T-cell (primary cell): Measurements from ENCODE around the gene BNC2. TPM values are rescaled to one million over a fixed set of nuclear protein-coding genes. Genes with fewer than 3 reads are reported as not detected.

Experiments used
- ATAC-seq, 4 experiments: fragments of 200-7000 bp in 3 of 4; fragments of 150-1000 bp in 1 of 4; cut with Tn5 transposase; replicated peaks in 1 of 4; 1 replicate in 3 of 4; 2 replicates in 1 of 4; pipeline ENCODE4 v1.10.0; 2021; ENCODE audit warnings: moderate library complexity in 3 of 4, mild to moderate bottlenecking in 2 of 4, moderate number of reproducible peaks in 1 of 4
- CTCF ChIA-PET, 2 donors: fragments of 300-600 bp; sonication (Branson Sonifier 250); formaldehyde crosslinking; loops; one replicate each; lab custom pipeline; 2022; ENCODE audit warnings: antibody characterized with exemption in 2 of 2; lab: Charles Lee
- POLR2A ChIA-PET, 2 donors: fragments of 300-600 bp; sonication (Branson Sonifier 250); formaldehyde crosslinking; loops; one replicate each; lab custom pipeline; 2022; ENCODE audit warnings: antibody characterized with exemption in 2 of 2; lab: Charles Lee
- DNase-seq, 35 experiments: peaks; one replicate each; pipeline versions ENCODE4 v3.0.0 to v3.0.0-alpha.2; 2013 to 2023
- H3K27ac ChIP-seq: one replicate; pipeline ENCODE4 v1.5.1; 2013; ENCODE audit warnings: low read length
- H3K27me3 ChIP-seq, 2 experiments: replicated peaks in 1 of 2; 1 replicate in 1 of 2; 2 replicates in 1 of 2; pipeline versions ENCODE4 v1.6.1 to v1.7.0; 2013; ENCODE audit warnings: low read length in 1 of 2, mixed read lengths in 1 of 2; ENCODE audit not compliant: control insufficient read depth in 2 of 2, insufficient read depth in 2 of 2; ENCODE audit errors: extremely low read depth in 1 of 2
- H3K36me3 ChIP-seq, 2 donors: 1 replicate in 1 of 2; 2 replicates in 1 of 2; pipeline versions ENCODE4 v1.6.1 to v1.7.0; 2013; ENCODE audit warnings: low read length in 1 of 2; ENCODE audit not compliant: control insufficient read depth in 2 of 2, insufficient read depth in 1 of 2; ENCODE audit errors: extremely low read depth in 1 of 2
- H3K4me1 ChIP-seq, 2 experiments: 1 replicate in 1 of 2; 2 replicates in 1 of 2; pipeline versions ENCODE4 v1.6.1 to v1.7.0; 2013; ENCODE audit warnings: low read length in 2 of 2, mixed read lengths in 1 of 2; ENCODE audit not compliant: insufficient read depth in 2 of 2, control insufficient read depth in 1 of 2; ENCODE audit errors: extremely low read depth in 1 of 2
- H3K4me3 ChIP-seq, 2 donors: 1 replicate in 1 of 2; 2 replicates in 1 of 2; pipeline versions ENCODE4 v1.5.1 to v1.7.0; 2013; ENCODE audit warnings: mild to moderate bottlenecking in 2 of 2, low read length in 1 of 2, moderate library complexity in 1 of 2; ENCODE audit not compliant: control insufficient read depth in 1 of 2; ENCODE audit errors: extremely low read depth in 1 of 2
- H3K9me3 ChIP-seq: 2 replicates; pipeline ENCODE4 v1.7.0; 2013
- H3K27ac Mint-ChIP-seq, 2 donors: one replicate each; pipeline ENCODE4 v1.8.0; 2020 to 2021; ENCODE audit warnings: mild to moderate bottlenecking in 2 of 2, mixed read lengths in 2 of 2
- H3K27me3 Mint-ChIP-seq, 2 donors: one replicate each; pipeline ENCODE4 v1.8.0; 2021 to 2022; ENCODE audit warnings: mixed read lengths in 2 of 2
- H3K36me3 Mint-ChIP-seq: one replicate; pipeline ENCODE4 v1.8.0; 2021; ENCODE audit warnings: mixed read lengths
- H3K4me1 Mint-ChIP-seq, 3 donors: one replicate each; pipeline ENCODE4 v1.8.0; 2020 to 2022; ENCODE audit warnings: mixed read lengths in 3 of 3, mild to moderate bottlenecking in 1 of 3
- H3K4me3 Mint-ChIP-seq, 3 donors: one replicate each; pipeline ENCODE4 v1.8.0; 2020 to 2022; ENCODE audit warnings: mild to moderate bottlenecking in 3 of 3, mixed read lengths in 3 of 3, moderate library complexity in 3 of 3
- H3K9me3 Mint-ChIP-seq, 3 donors: one replicate each; pipeline ENCODE4 v1.8.0; 2020 to 2022; ENCODE audit warnings: mixed read lengths in 3 of 3
- WGBS: methylation state at CpG from one replicate; pipeline ENCODE4 v1.1.5; 2013; ENCODE audit warnings: missing lambda C conversion rate; ENCODE audit not compliant: insufficient coverage; 5-methylcytosine and 5-hydroxymethylcytosine counted together
- total RNA-seq, 35 experiments: library from RNA in 6 of 35; stranded (reverse) in 6 of 35; fragments of 120-200 nt in 1 of 35; gene quantifications; one replicate each; pipeline versions ENCODE4 v1.2.1 to v1.2.4 and lab custom pipeline; 2013 to 2026

The BNC2 gene
- total RNA-seq, 5 donors from 2014 or later (not counting 1 experiment from before 2014, with no cell fraction given): 0.03 to 2.1 (median 0.57) TPM

GRCh38 chr9:16670791-16671190 lies 199.7 kb downstream of the BNC2 start:
- Mint-ChIP-seq H3K27ac (no peak overlapping the region), H3K4me3 (no peak overlapping the region), H3K9me3 (peaks cover 0 to 4% (median 2%) of the 10 kb centered on the region in 3 donors), H3K27me3 (no peaks in the 10 kb centered on the region), H3K4me1 (no peaks in the 10 kb centered on the region), H3K36me3 (no peaks in the 10 kb centered on the region)
- WGBS: 86% methylated on average over 4 of the region's 6 CpGs
- ChIA-PET CTCF (no interaction called here), POLR2A (no interaction called here)
- H3K4me1 ChIP-seq: no peaks in the 10 kb centered on the region
- no peaks in the 10 kb centered on the region for H3K27me3 ChIP-seq
- no peaks in the 10 kb centered on the region for H3K36me3 ChIP-seq
- DNase-seq (no peak), ATAC-seq (no peak)
- no peaks in the 10 kb centered on the region for H3K9me3 ChIP-seq
- no peak overlapping the region for H3K27ac ChIP-seq
- H3K4me3 ChIP-seq: no peak overlapping the region

- no CpG with 5 or more reads among the region's 5 CpGs for WGBS
- Mint-ChIP-seq H3K36me3 (no peaks in the 10 kb centered on the region), H3K4me3 (no peak overlapping the region), H3K4me1 (no peaks in the 10 kb centered on the region), H3K27ac (no peak overlapping the region), H3K27me3 (no peaks in the 10 kb centered on the region), H3K9me3 (peaks cover 0 to 4% (median 2%) of the 10 kb centered on the region in 3 donors)
- Histone ChIP-seq H3K9me3 (no peaks in the 10 kb centered on the region), H3K4me1 (no peaks in the 10 kb centered on the region), H3K36me3 (no peaks in the 10 kb centered on the region), H3K27me3 (no peaks in the 10 kb centered on the region), H3K4me3 (no peak overlapping the region), H3K27ac (no peak overlapping the region)
- CTCF ChIA-PET: no interaction called here
- ATAC-seq: no peak
- POLR2A ChIA-PET: no interaction called here
- DNase-seq: no peak
Measured at GRCh38 chr9:16668734-16669295, 201.7 kb downstream of the BNC2 start.

DNA sequence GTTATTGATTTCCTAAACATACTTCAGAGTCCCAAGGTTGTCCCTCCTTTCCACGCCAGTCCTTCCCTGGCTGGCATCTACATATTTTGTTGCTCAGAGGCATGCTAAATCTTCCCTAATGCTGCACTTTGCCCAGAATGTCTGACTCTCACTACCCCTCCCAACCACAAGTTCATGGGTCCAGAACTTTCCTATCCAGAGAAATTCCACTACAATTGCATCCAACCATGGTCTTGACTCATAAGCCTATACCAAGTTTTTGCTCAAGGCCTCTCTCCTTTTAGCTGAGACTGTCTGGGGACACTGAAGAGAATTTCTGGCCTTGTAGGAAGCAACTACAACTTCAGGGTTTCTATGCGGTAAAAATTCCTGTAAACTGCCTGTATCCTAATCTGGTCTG lies 206.3 kb downstream of the BNC2 start:
- H3K27me3 ChIP-seq: no peaks in the 10 kb centered on the region
- Mint-ChIP-seq H3K4me3 (no peak overlapping the region), H3K9me3 (peaks cover 4 to 7% (median 5%) of the 10 kb centered on the region in 3 donors), H3K27me3 (no peaks in the 10 kb centered on the region), H3K36me3 (no peaks in the 10 kb centered on the region), H3K27ac (no peak overlapping the region), H3K4me1 (no peaks in the 10 kb centered on the region)
- CTCF ChIA-PET: no interaction called here
- POLR2A ChIA-PET: no interaction called here
- no peak for ATAC-seq
- no peaks in the 10 kb centered on the region for H3K4me1 ChIP-seq
- no peak overlapping the region for H3K27ac ChIP-seq
- no peaks in the 10 kb centered on the region for H3K36me3 ChIP-seq
- H3K4me3 ChIP-seq: no peak overlapping the region
- no peak for DNase-seq
- WGBS: 55% methylated on average over 1 of the region's 2 CpGs
- no peaks in the 10 kb centered on the region for H3K9me3 ChIP-seq

DNA sequence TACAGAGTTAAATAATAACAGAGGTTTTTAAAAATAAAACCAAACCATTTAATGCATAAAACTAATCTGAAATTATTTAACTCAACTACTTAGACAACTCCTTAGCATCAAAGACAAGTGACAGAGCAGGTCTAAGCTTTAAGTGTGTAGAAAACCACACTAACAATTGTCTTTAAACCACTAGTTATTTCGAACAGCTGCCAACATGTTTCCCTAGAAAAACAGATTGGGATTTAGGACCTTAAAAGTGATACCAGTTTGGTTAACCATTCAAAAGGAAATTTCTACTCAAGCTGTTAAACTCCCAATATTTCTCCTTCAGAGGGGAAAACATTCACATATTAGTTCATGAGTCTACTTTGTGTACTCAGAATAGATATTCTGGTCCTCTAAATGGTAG lies 208.7 kb downstream of the BNC2 start:
- H3K36me3 Mint-ChIP-seq: no peaks in the 10 kb centered on the region
- POLR2A ChIA-PET: no interaction called here

DNA sequence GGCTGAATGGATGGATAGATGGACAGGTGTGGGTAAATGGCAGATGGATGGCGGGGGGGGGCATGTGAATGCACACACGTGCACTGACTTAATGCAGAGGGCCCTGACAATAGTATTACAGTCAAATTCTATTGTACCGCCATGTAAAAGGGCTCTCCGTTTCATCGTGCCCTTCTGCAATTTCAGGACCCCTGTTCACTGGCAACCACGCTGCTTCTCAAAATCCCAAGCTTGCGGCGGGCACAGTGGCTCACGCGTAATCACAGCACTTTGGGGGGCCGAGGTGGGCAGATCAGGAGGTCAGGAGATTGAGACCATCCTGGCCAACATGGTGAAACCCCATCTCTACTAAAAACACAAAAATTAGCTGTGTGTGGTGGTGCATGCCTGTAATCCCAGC lies 211.4 kb downstream of the BNC2 start:
- no peaks in the 10 kb centered on the region for H3K36me3 Mint-ChIP-seq
- ChIA-PET CTCF (no interaction called here), POLR2A (no interaction called here)
- no peak overlapping the region for H3K27ac ChIP-seq
- H3K4me3 Mint-ChIP-seq: no peak overlapping the region
- H3K27me3 Mint-ChIP-seq: no peaks in the 10 kb centered on the region
- H3K27ac Mint-ChIP-seq: no peak overlapping the region
- DNase-seq: no peak
- H3K4me1 ChIP-seq: no peaks in the 10 kb centered on the region
- WGBS: 78% methylated on average over 8 of the region's 11 CpGs
- H3K36me3 ChIP-seq: no peaks in the 10 kb centered on the region
- no peaks in the 10 kb centered on the region for H3K9me3 ChIP-seq
- H3K4me1 Mint-ChIP-seq: no peaks in the 10 kb centered on the region
- H3K27me3 ChIP-seq: no peaks in the 10 kb centered on the region
- H3K9me3 Mint-ChIP-seq: peaks cover 10 to 19% (median 16%) of the 10 kb centered on the region in 3 donors
- H3K4me3 ChIP-seq: no peak overlapping the region
- no peak for ATAC-seq

More for the DNA sequence above, 208.7 kb downstream of the BNC2 start:
- Mint-ChIP-seq H3K9me3 (peaks cover 4 to 14% (median 12%) of the 10 kb centered on the region in 3 donors), H3K27me3 (no peaks in the 10 kb centered on the region), H3K4me3 (no peak overlapping the region), H3K27ac (no peak overlapping the region), H3K4me1 (no peaks in the 10 kb centered on the region)
- Histone ChIP-seq H3K4me3 (no peak overlapping the region), H3K4me1 (no peaks in the 10 kb centered on the region), H3K9me3 (no peaks in the 10 kb centered on the region), H3K27me3 (no peaks in the 10 kb centered on the region), H3K36me3 (no peaks in the 10 kb centered on the region), H3K27ac (no peak overlapping the region)
- ATAC-seq (no peak), DNase-seq (no peak)
- no CpG with 5 or more reads among the region's 1 CpG for WGBS
- CTCF ChIA-PET: no interaction called here

DNA sequence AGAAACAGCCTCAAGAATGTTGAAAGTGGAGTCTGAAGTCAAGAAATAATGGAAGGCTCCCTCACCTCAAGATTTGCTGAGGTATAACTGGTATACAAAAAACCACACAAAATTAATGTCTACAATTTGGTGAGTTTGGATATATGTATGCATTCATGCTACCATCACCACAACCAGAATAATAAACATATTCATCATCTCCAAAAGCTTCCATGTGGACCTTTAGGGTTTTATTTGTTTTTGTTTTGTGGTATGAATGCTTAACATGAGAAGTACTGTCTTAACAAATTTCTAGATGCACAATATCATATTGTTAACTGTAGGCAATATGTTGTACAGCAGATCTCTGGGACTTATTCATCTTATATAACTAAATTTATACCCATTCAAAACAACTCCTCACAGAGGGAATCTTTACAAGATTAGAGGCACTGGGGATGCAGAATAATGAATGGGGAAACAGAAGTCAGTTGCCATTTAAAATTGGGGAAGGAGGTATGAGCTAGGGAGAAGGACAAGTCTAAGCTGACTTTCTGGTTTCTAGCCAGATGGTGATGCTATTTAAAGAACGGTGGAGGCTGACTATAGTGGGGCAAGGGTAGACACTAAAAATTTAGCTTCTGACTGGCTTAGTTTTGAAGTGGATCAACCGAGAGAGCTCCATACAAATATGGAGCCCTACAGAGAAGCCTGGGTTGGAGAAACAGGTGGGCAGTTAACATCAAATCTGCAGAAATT lies 213.9 kb downstream of the BNC2 start:
- no peak overlapping the region for H3K27ac ChIP-seq
- no peaks in the 10 kb centered on the region for H3K4me1 ChIP-seq
- Mint-ChIP-seq H3K27ac (no peak overlapping the region), H3K27me3 (no peaks in the 10 kb centered on the region), H3K4me1 (no peaks in the 10 kb centered on the region), H3K36me3 (no peaks in the 10 kb centered on the region), H3K4me3 (no peak overlapping the region), H3K9me3 (peaks cover 10 to 20% (median 19%) of the 10 kb centered on the region in 3 donors)
- H3K4me3 ChIP-seq: no peak overlapping the region
- POLR2A ChIA-PET: no interaction called here
- CTCF ChIA-PET: no interaction called here
- no peak for DNase-seq
- 38% methylated on average over 1 of the region's 2 CpGs for WGBS
- H3K36me3 ChIP-seq: no peaks in the 10 kb centered on the region
- ATAC-seq: no peak
- no peaks in the 10 kb centered on the region for H3K27me3 ChIP-seq
- H3K9me3 ChIP-seq: no peaks in the 10 kb centered on the region
